ENCODE results near the gene OR5AN1.

OR5AN1 gene

GRCh38 chr11:59380263-59381059, 21.8 kb downstream of the OR5AN1 start:
- ChIA-PET CTCF (interaction anchor here (0.6 to 0.9 kb wide), 2 partner anchors 38 to 359 kb away, joined by 3 to 5 read pairs; no protein-coding TSS in a partner anchor), POLR2A (no interaction called here)
- Histone ChIP-seq H3K4me1 (ENCODE audit: control insufficient read depth, insufficient read depth, low read length) (no peaks in the 10 kb centered on the region), H3K27ac (ENCODE audit: extremely low read depth, low read depth, low read length) (no peak overlapping the region), H3K36me3 (ENCODE audit: control insufficient read depth in 2 of 2, insufficient read depth in 1 of 2, low read length in 2 of 2) (no peaks in the 10 kb centered on the region), H3K9me3 (ENCODE audit: control insufficient read depth, insufficient read depth, low read depth, low read length) (no peaks in the 10 kb centered on the region), H3K4me3 (ENCODE audit: low read depth, low read length) (no peak overlapping the region)
- TF ChIP-seq ZNF654 (tag by site-specific recombination; IDR thresholded peaks at IDR 0.05; ENCODE audit: low read depth) (no peak), ZNF623 (tag by site-specific recombination; IDR thresholded peaks at IDR 0.05) (no peak), ZSCAN18 (tag by site-specific recombination; IDR thresholded peaks at IDR 0.05) (no peak), ZNF214 (tag by site-specific recombination; IDR thresholded peaks at IDR 0.05; ENCODE audit: borderline replicate concordance) (no peak), ZNF391 (tag by site-specific recombination; IDR thresholded peaks at IDR 0.05; ENCODE audit: borderline replicate concordance, low read depth) (no peak), ZNF362 (tag by site-specific recombination; IDR thresholded peaks at IDR 0.05) (no peak), ZNF548 (tag by site-specific recombination; IDR thresholded peaks at IDR 0.05) (no peak), TSHZ1 (tag by site-specific recombination; IDR thresholded peaks at IDR 0.05; ENCODE audit: borderline replicate concordance) (no peak), ZNF112 (tag by site-specific recombination; IDR thresholded peaks at IDR 0.05) (no peak), OSR2 (tag by site-specific recombination; IDR thresholded peaks at IDR 0.05) (no peak), INSM2 (tag by site-specific recombination; IDR thresholded peaks at IDR 0.05) (no peak), ZNF121 (tag by site-specific recombination; IDR thresholded peaks at IDR 0.05) (no peak), ZNF830 (tag by site-specific recombination; IDR thresholded peaks at IDR 0.05; ENCODE audit: low read depth) (no peak)

- Histone ChIP-seq H3K36me3 (ENCODE audit: control insufficient read depth in 2 of 2, insufficient read depth in 1 of 2, low read length in 2 of 2) (no peaks in the 10 kb centered on the region), H3K27ac (ENCODE audit: extremely low read depth, low read depth, low read length) (no peak overlapping the region), H3K9me3 (ENCODE audit: control insufficient read depth, insufficient read depth, low read depth, low read length) (no peaks in the 10 kb centered on the region), H3K4me3 (ENCODE audit: low read depth, low read length) (no peak overlapping the region), H3K4me1 (ENCODE audit: control insufficient read depth, insufficient read depth, low read length) (no peaks in the 10 kb centered on the region)
- POLR2A ChIA-PET, result no interaction called here
- CTCF ChIA-PET, result no interaction called here
- TF ChIP-seq ZNF311 (tag by site-specific recombination; IDR thresholded peaks at IDR 0.05; ENCODE audit: borderline replicate concordance) (no peak), TRIM28 (IDR thresholded peaks at IDR 0.05; ENCODE audit: borderline replicate concordance, low read length) (no peak), SCRT1 (tag by site-specific recombination; IDR thresholded peaks at IDR 0.05; ENCODE audit: borderline replicate concordance) (no peak), ZNF157 (tag by site-specific recombination; IDR thresholded peaks at IDR 0.05) (no peak), PATZ1 (tag by site-specific recombination; IDR thresholded peaks at IDR 0.05) (no peak), GLI4 (tag by site-specific recombination; IDR thresholded peaks at IDR 0.05) (no peak), CTCF (tag by site-specific recombination; IDR thresholded peaks at IDR 0.05) (no peak), ZNF521 (tag by site-specific recombination; IDR thresholded peaks at IDR 0.05) (no peak)
Measured at GRCh38 chr11:59394186-59394585, 35.5 kb downstream of the OR5AN1 start.
